SK-N-SH (cell line): Measurements from ENCODE around the gene ELFN2.

Source experiments
- CTCF ChIP-seq: fragments of 200-600 bp; sonication (generic); IDR thresholded peaks from 2 replicates; pipeline ENCODE4 v1.6.1; 2017; ENCODE audit warnings: antibody characterized with exemption, mild to moderate bottlenecking, moderate library complexity
- MEF2A ChIP-seq: IDR thresholded peaks from 2 replicates; pipeline ENCODE4 v1.4.0; 2012; ENCODE audit warnings: low read depth, borderline replicate concordance
- POLR2AphosphoS5 ChIP-seq: IDR thresholded peaks from 2 replicates; pipeline ENCODE4 v1.6.1; 2012; ENCODE audit warnings: low read depth, low read length
- RXRA ChIP-seq: IDR thresholded peaks from 2 replicates; pipeline ENCODE4 v1.4.0; 2012; ENCODE audit warnings: low read depth, mild to moderate bottlenecking, borderline replicate concordance

- TF ChIP-seq MEF2A (no peak), CTCF (peak; percentile 63), POLR2AphosphoS5 (no peak), RXRA (no peak)
Measured at GRCh38 chr22:37472418-37473006, 45.2 kb upstream of the ELFN2 start.
